ENCODE results near the gene ZNF618. TPM values are rescaled to one million over a fixed set of nuclear protein-coding genes. Genes with fewer than 3 reads are reported as not detected.
A peak's percentile ranks its signal among the peaks of the same experiment; 100 is the strongest.

ZNF618 gene
- total RNA-seq, 2 donors from 2014 or later = 11.9 to 17.1 TPM

GRCh38 chr9:114050226-114050568, 174.1 kb downstream of the ZNF618 start:
- no peaks in the 10 kb centered on the region for H3K4me1 ChIP-seq
- no peaks in the 10 kb centered on the region for H3K9me3 ChIP-seq
- intact Hi-C loops (cut with DNase I) = no loop called here
- ATAC-seq (no peak), DNase-seq (peak in 1 of 4 donors; percentile 3)
- no peak overlapping the region for H3K4me3 ChIP-seq
- H3K36me3 ChIP-seq (replicated peaks in 1 of 2; ENCODE audit: insufficient read depth in 1 of 2, low read depth in 2 of 2) = peaks cover 0 to 5% of the 10 kb centered on the region in 2 donors
- H3K27me3 ChIP-seq = no peaks in the 10 kb centered on the region
- 83 to 87% methylated on average over 11 of the region's 11 CpGs for WGBS, 2 donors
- no peak overlapping the region for H3K27ac ChIP-seq
- no peak for TF ChIP-seq POLR2A (IDR thresholded peaks at IDR 0.05)
- TF ChIP-seq CTCF (IDR thresholded peaks at IDR 0.05) = no peak

- H3K4me1 ChIP-seq = no peaks in the 10 kb centered on the region
- no peak overlapping the region for H3K27ac ChIP-seq
- ATAC-seq = no peak
- H3K9me3 ChIP-seq = no peaks in the 10 kb centered on the region
- H3K4me3 ChIP-seq = no peak overlapping the region
- H3K27me3 ChIP-seq = no peaks in the 10 kb centered on the region
- DNase-seq = peak in 1 of 4 donors; percentile 2
- TF ChIP-seq CTCF (IDR thresholded peaks at IDR 0.05) = no peak
- no peak for TF ChIP-seq POLR2A (IDR thresholded peaks at IDR 0.05)
- intact Hi-C loops (cut with DNase I) = no loop called here
- H3K36me3 ChIP-seq (replicated peaks in 1 of 2; ENCODE audit: insufficient read depth in 1 of 2, low read depth in 2 of 2) = peaks cover 0 to 5% of the 10 kb centered on the region in 2 donors
- WGBS, 2 donors = 90 to 94% methylated on average over 6 of the region's 6 CpGs
Observed at GRCh38 chr9:114050646-114051045, 174.5 kb downstream of the ZNF618 start.

GRCh38 chr9:114051281-114051680, 175.2 kb downstream of the ZNF618 start:
- no peak overlapping the region for H3K27ac ChIP-seq
- 95 to 96% methylated on average over 12 to 15 of the region's 15 CpGs for WGBS, 2 donors

GRCh38 chr9:114051706-114052105, 175.6 kb downstream of the ZNF618 start:
- Histone ChIP-seq H3K27ac (no peak overlapping the region), H3K4me1 (no peaks in the 10 kb centered on the region), H3K4me3 (no peak overlapping the region), H3K27me3 (no peaks in the 10 kb centered on the region), H3K36me3 (replicated peaks in 1 of 2; ENCODE audit: insufficient read depth in 1 of 2, low read depth in 2 of 2) (peaks cover 0 to 5% of the 10 kb centered on the region in 2 donors), H3K9me3 (no peaks in the 10 kb centered on the region)
- intact Hi-C loops (cut with DNase I) = no loop called here
- ATAC-seq = no peak
- TF ChIP-seq POLR2A (IDR thresholded peaks at IDR 0.05) (no peak), CTCF (IDR thresholded peaks at IDR 0.05) (no peak)
- DNase-seq = peak in 1 of 4 donors; percentile 2
- WGBS, 2 donors = 79 to 83% methylated on average over 6 to 7 of the region's 7 CpGs

More at GRCh38 chr9:114051281-114051680, 175.2 kb downstream of the ZNF618 start:
- no peak overlapping the region for H3K4me3 ChIP-seq
- H3K27me3 ChIP-seq = no peaks in the 10 kb centered on the region
- TF ChIP-seq CTCF (IDR thresholded peaks at IDR 0.05) = no peak
- TF ChIP-seq POLR2A (IDR thresholded peaks at IDR 0.05) = no peak
- no peaks in the 10 kb centered on the region for H3K9me3 ChIP-seq
- H3K4me1 ChIP-seq = no peaks in the 10 kb centered on the region
- DNase-seq (peak in 1 of 4 donors; percentile 8), ATAC-seq (no peak)
- intact Hi-C loops (cut with DNase I) = no loop called here
- peaks cover 0 to 5% of the 10 kb centered on the region in 2 donors for H3K36me3 ChIP-seq (replicated peaks in 1 of 2; ENCODE audit: insufficient read depth in 1 of 2, low read depth in 2 of 2)

GRCh38 chr9:114053246-114054005, 177.3 kb downstream of the ZNF618 start:
- intact Hi-C loops (cut with DNase I) = no loop called here
- no peaks in the 10 kb centered on the region for H3K27me3 ChIP-seq
- H3K4me3 ChIP-seq = no peak overlapping the region
- peak; percentile 70 for ATAC-seq
- 80 to 89% methylated on average over 6 to 8 of the region's 8 CpGs for WGBS, 2 donors
- TF ChIP-seq POLR2A (IDR thresholded peaks at IDR 0.05) (no peak), CTCF (IDR thresholded peaks at IDR 0.05) (no peak)
- no peaks in the 10 kb centered on the region for H3K4me1 ChIP-seq
- peak overlapping the region in 1 of 4 donors; percentile 5 for H3K27ac ChIP-seq
- H3K36me3 ChIP-seq (replicated peaks in 1 of 2; ENCODE audit: insufficient read depth in 1 of 2, low read depth in 2 of 2) = peaks cover 0 to 5% of the 10 kb centered on the region in 2 donors
- peak in 3 of 4 donors; percentile 18 to 22 (median 19) for DNase-seq
- no peaks in the 10 kb centered on the region for H3K9me3 ChIP-seq
